Coronary artery (tissue), 2 donors: ENCODE results near the gene EIF3I.

Source experiments
- DNase-seq: peaks from one replicate; pipeline ENCODE4 v3.0.0-alpha.2; 2017; ENCODE audit warnings: low spot score
- H3K27ac ChIP-seq, 2 donors: fragments of 200-600 bp; sonication (generic); one replicate each; pipeline ENCODE4 v1.5.1; 2016 to 2019
- H3K4me3 ChIP-seq: fragments of 200-600 bp; sonication (generic); 2 replicates; pipeline ENCODE4 v1.5.1; 2016; ENCODE audit warnings: mild to moderate bottlenecking, moderate library complexity
- TF ChIP-seq, protein P1 (sequence below): fragments of 200-600 bp; sonication (generic); IDR thresholded peaks from one replicate; pipeline ENCODE4 v1.5.1; 2019; ENCODE audit warnings: antibody characterized with exemption

The EIF3I gene

DNA sequence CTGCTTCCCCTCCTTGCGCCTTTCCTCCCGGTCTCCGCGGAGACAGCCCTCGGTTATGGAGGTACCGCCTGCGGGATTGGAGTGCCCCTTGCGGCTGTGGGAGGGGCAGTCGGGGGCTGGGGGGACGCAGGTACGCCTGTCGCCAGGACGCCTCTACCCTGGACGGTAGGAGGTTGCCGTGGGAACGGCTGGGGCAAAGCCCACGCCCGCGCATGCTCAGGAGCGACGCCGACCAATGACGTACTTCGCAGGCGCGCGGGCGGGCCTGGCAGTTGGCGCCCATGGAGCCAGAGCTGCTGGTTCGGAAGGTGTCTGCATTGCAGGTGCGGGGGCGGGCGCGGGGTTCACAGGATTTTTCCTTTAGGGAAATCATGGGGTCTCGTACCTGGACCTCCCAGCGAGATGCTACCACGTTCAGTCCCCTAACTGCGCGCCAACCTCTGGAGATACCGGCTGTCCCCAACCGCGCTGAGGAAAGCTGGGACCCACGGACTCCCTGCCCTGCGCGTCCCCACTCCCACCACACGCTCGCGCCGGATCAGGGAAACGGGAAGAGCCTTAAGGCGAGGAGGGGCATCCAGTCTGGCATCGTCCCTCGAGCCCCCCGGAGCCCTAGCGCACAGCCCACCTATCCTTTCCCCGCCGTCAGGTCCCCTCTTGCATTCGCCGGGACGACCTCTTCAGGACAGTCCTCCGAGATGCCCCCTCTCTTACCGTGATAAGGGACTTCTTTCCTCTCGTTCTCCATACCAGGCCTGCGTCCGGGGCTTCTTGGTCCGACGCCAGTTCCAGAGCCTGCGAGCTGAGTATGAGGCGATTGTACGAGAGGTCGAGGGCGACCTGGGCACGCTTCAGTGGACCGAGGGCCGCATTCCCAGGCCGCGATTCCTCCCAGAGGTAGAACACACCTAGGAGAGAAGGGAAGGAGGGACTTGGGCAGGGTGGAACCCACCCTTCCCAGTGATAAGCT, 16.5 kb upstream of the EIF3I start, which contains the start of gene IQCC:
Gene IQCC (plus strand): TSS at position 271 of the 970 bp plus-strand sequence. CDS start 11 bp downstream, at position 282.
- peak; percentile 91 for DNase-seq
- Histone ChIP-seq H3K27ac (peak within 1 kb of the TSS; percentile 41 to 65), H3K4me3 (peak within 1 kb of the TSS; percentile 86)
- TF ChIP-seq, protein P1, sequence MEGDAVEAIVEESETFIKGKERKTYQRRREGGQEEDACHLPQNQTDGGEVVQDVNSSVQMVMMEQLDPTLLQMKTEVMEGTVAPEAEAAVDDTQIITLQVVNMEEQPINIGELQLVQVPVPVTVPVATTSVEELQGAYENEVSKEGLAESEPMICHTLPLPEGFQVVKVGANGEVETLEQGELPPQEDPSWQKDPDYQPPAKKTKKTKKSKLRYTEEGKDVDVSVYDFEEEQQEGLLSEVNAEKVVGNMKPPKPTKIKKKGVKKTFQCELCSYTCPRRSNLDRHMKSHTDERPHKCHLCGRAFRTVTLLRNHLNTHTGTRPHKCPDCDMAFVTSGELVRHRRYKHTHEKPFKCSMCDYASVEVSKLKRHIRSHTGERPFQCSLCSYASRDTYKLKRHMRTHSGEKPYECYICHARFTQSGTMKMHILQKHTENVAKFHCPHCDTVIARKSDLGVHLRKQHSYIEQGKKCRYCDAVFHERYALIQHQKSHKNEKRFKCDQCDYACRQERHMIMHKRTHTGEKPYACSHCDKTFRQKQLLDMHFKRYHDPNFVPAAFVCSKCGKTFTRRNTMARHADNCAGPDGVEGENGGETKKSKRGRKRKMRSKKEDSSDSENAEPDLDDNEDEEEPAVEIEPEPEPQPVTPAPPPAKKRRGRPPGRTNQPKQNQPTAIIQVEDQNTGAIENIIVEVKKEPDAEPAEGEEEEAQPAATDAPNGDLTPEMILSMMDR: no peak

DNA sequence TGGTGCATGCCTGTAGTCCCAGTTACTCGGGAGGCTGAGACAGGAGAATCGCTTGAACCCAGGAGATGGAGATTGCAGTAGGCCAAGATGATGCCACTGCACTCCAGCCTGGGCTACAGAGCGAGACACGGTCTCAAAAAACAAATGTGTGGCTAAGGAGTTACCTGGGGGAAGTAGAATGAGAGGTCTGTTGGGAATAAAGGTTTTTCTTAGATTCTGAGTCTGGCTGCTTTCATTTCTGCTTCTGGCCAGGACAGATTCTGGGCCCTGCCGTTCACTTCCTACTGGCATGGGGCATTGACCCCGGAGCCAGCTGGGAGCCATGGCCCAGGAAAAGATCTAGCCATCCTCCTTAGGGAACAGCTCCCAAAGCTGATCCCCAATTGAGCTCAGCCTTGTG, 13.7 kb upstream of the EIF3I start:
- TF ChIP-seq, protein P1: no peak
- H3K4me3 ChIP-seq: no peak overlapping the region
- no peak overlapping the region for H3K27ac ChIP-seq
- no peak for DNase-seq

DNA sequence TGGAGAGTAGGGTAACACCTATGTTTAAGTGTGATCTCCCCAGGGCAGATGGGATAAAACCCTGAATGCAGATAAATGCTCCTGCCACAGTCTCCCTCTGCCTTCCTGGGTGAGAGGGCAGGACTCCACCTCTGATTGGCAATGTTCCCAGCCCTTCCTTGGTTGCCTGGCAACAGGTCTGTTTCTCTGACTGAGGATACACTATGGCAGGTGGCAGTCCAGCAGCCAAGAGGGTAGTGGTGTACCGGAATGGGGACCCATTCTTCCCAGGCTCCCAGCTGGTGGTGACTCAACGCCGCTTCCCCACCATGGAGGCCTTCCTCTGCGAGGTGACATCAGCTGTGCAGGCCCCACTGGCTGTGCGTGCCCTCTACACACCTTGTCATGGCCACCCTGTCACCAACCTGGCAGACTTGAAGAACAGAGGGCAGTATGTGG, 13.3 kb upstream of the EIF3I start, which contains the start of gene DCDC2B:
Gene DCDC2B (plus strand): TSS at position 199 of the 438 bp plus-strand sequence. CDS start 5 bp downstream, at position 204.
- TF ChIP-seq, protein P1: no peak
- DNase-seq: no peak
- Histone ChIP-seq H3K27ac (no peak within 1 kb of the TSS), H3K4me3 (no peak within 1 kb of the TSS)

DNA sequence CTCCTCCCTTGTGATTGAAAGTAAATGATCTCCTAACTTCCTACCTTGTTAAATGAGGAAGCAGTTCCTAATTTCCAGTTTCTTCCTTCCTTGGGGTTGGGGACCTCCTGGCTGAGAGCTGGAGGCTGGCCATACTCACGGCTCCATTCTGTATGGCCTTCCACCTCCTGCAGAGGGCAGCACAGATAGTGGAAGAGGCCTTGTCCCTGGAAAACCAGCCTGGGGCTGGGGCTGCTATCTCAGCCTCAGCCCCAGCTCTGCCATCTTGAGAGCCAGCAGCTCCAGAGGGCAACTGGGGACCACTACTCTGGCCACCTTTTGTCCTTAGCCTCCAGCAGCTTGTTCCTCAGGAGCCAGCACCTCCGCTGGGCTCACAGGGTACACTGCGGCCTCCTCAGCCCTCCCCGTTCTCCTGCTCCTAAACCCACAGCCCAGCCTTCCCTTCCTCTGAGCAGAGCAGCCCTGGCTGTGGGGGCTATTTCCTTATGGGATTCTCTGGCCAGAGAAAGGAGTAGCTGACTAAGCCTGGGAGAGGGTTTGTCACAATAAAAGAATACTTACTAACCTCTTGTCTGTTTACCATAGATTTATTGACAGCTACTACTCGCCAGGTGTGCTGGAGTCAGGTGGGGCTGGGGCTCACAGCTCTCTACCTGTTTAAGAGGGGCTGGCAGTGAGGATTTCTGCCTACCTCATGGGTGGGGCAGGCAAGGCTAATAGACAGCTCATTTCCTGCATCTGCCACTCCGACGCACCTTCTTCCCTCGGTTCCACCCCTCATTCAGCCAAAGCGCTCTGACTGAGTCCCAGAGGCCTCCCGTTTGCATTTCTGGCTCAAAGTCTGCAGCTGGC, 6.4 kb upstream of the EIF3I start:
- Histone ChIP-seq H3K27ac (peak overlapping the region in 1 of 2 donors; percentile 16), H3K4me3 (no peak overlapping the region)
- DNase-seq: no peak
- TF ChIP-seq, protein P1: peak; percentile 34

DNA sequence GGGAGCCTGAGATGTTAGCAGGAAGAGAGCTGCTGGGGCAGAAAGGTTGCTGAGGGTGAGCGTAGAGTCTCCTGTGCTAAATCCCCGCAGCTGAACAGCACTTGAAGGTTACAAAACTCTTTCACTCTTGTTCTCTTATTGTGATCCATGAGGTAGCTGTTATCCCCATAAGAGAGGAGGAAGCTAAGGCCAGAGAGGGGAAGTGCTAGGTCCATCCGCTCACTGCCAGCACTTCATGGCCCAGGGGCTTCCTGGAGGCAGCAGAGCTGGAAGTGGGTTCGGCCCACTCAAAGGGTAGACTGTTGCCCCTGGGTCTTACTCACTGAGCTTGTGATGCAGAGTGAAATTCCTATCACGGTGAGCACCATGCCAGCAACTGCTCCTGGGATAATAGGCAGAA, 5.6 kb upstream of the EIF3I start:
- Histone ChIP-seq H3K4me3 (no peak overlapping the region), H3K27ac (no peak overlapping the region)
- DNase-seq: no peak
- TF ChIP-seq, protein P1: no peak

DNA sequence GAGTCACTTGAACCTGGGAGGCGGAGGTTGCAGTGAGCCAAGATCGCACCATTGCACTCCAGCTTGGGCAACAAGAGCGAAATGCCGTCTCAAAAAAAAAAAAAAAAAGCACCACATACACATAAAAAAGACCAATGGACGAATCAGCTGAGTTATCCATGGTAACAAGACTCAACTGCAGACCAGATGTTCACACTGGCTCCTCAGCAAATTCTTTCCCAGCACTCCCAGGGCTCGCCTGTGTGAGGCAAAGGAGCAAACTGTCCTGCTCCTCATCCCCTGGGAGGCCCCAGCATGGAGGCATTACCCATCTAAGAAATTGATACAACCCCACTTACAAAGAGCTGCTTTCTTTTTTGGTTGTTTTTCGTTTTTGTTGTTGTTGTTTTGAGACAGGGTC, 3.2 kb upstream of the EIF3I start:
- no peak overlapping the region for H3K27ac ChIP-seq
- TF ChIP-seq, protein P1: no peak
- no peak for DNase-seq
- H3K4me3 ChIP-seq: no peak overlapping the region
